ENCODE results near the gene BCL11A. TPM values are rescaled to one million over a fixed set of nuclear protein-coding genes. Genes with fewer than 3 reads are reported as not detected.

Gene BCL11A
- total RNA-seq, 1 experiment from 2014 or later: 91.4 TPM

GRCh38 chr2:60525899-60526298 lies 27.6 kb downstream of the BCL11A start:
- Mint-ChIP-seq H3K27ac (no peak overlapping the region), H3K9me3 (no peaks in the 10 kb centered on the region), H3K27me3 (ENCODE audit: low read depth) (no peaks in the 10 kb centered on the region), H3K4me3 (no peak overlapping the region), H3K4me1 (peaks cover 88 to 91% of the 10 kb centered on the region in 2 experiments), H3K36me3 (ENCODE audit: insufficient read depth in 1 of 3, low read depth in 3 of 3) (peaks cover 7 to 33% (median 21%) of the 10 kb centered on the region in 3 experiments)
- Histone ChIP-seq H3K9ac (ENCODE audit: extremely low read depth, insufficient read length, low read length) (no peak overlapping the region), H3K4ac (ENCODE audit: low read depth, low read length) (no peak overlapping the region), H4K5ac (ENCODE audit: insufficient read length, low read depth, low read length) (no peak overlapping the region), H3K79me1 (ENCODE audit: insufficient read depth, low read depth, low read length, poor library complexity, severe bottlenecking) (no peaks in the 10 kb centered on the region), H3K9me3 (ENCODE audit: control insufficient read depth, low read depth, low read length) (no peaks in the 10 kb centered on the region), H3K27ac (ENCODE audit: insufficient read length, low read depth, low read length) (no peak overlapping the region), H3K14ac (ENCODE audit: insufficient read depth, low read length) (no peak overlapping the region), H4K20me1 (ENCODE audit: control insufficient read depth, insufficient read depth, insufficient read length) (no peaks in the 10 kb centered on the region), H4K8ac (replicated peaks; ENCODE audit: insufficient read length, low read depth, low read length) (no peak overlapping the region), H4K91ac (ENCODE audit: insufficient read length, low read depth, low read length) (no peak overlapping the region), H2AFZ (ENCODE audit: low read length) (no peak overlapping the region), H3K18ac (ENCODE audit: insufficient read length, low read depth, low read length) (no peak overlapping the region), H2BK120ac (ENCODE audit: low read depth, low read length, poor library complexity, severe bottlenecking) (no peak overlapping the region), H3K4me2 (ENCODE audit: insufficient read depth, insufficient read length, low read length) (no peak overlapping the region), H3K23me2 (ENCODE audit: insufficient read length, low read depth, low read length, poor library complexity, severe bottlenecking) (no peaks in the 10 kb centered on the region), H3T11ph (ENCODE audit: low read length) (no peak overlapping the region), H3K27me3 (ENCODE audit: insufficient read depth, low read length) (no peaks in the 10 kb centered on the region), H2BK12ac (ENCODE audit: insufficient read length, low read depth, low read length) (no peak overlapping the region), H2BK20ac (ENCODE audit: low read depth, low read length, poor library complexity, severe bottlenecking) (no peak overlapping the region), H3K23ac (ENCODE audit: insufficient read length, low read depth, low read length) (no peak overlapping the region), H3K56ac (ENCODE audit: insufficient read length, low read depth, low read length) (no peak overlapping the region), H3K4me1 (ENCODE audit: insufficient read depth, low read length) (peaks cover 26% of the 10 kb centered on the region), H2BK5ac (ENCODE audit: insufficient read length, low read length) (no peak overlapping the region), H2BK15ac (ENCODE audit: low read depth, low read length) (no peak overlapping the region), H3K79me2 (ENCODE audit: insufficient read depth, low read length) (peaks cover 9% of the 10 kb centered on the region; the same call in 1 of the 2 replicates), H2AK5ac (ENCODE audit: insufficient read length, low read length) (no peak overlapping the region)
- no peak for DNase-seq
- TF ChIP-seq, protein P1, sequence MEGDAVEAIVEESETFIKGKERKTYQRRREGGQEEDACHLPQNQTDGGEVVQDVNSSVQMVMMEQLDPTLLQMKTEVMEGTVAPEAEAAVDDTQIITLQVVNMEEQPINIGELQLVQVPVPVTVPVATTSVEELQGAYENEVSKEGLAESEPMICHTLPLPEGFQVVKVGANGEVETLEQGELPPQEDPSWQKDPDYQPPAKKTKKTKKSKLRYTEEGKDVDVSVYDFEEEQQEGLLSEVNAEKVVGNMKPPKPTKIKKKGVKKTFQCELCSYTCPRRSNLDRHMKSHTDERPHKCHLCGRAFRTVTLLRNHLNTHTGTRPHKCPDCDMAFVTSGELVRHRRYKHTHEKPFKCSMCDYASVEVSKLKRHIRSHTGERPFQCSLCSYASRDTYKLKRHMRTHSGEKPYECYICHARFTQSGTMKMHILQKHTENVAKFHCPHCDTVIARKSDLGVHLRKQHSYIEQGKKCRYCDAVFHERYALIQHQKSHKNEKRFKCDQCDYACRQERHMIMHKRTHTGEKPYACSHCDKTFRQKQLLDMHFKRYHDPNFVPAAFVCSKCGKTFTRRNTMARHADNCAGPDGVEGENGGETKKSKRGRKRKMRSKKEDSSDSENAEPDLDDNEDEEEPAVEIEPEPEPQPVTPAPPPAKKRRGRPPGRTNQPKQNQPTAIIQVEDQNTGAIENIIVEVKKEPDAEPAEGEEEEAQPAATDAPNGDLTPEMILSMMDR (conservative IDR thresholded peaks at IDR 0.05): no peak
- WGBS (ENCODE audit: extremely low coverage, insufficient read length, low lambda C conversion rate): no CpG with 5 or more reads among the region's 1 CpG
